ENCODE results near the gene ESRRB.

The ESRRB gene

DNA sequence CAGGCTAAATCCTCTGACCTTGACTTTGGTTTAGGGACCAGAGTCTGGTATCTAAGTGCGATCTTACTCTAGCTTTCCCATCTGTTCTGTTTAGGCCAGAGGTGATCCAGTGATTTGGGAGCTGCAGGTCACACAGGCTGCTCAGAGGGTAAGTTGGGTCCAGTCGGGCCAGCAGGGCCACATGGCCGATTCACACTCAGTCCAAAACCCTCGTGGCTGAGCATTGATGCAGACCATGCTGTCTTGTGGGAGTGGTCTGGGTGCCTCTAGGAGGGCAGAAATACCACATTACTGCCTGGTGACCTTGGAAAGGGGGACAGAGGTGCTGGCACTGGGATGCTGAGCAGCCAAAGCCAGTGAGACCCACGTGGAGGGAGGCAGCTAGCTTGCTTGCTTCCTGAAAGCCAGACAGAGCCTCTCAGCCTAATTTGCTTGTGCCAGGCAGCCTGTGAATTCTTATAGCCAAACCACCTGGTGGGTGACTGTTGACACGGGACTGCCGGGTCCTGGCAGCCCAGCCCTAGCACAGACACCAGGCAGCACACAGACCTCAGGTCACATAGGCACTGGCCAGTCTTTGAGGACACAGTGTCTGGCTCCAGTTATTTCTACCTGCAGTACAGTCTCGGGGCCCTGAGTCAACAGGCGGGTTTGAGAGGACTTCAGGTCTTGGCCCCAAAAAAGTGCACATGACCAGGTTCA, 31.7 kb downstream of the ESRRB start:
- no peak for DNase-seq (ENCODE audit: low read depth)

- no peak for DNase-seq (ENCODE audit: low read depth)
These were observed 32.9 kb downstream of the ESRRB start for GRCh38 chr14:76408877-76409276.

DNA sequence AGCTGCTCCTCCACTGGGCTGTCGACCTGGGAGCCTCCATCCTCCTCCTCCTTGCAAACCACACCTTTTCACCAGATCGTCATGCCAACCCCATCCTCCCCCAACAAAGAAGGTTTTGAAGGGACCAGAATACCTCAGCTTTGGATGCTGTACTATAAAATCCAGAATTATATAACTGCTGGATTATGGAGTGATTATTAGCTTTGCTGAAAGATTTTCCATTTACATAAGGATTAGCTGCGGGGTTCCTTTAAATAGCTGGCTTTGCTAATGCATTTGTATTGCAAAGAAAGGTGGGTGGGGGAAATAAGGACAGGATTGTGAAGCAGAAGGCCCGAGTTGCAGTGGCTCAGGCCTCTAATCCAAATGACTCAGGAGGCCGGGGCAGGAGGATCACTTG, 36.6 kb downstream of the ESRRB start:
- DNase-seq (ENCODE audit: low read depth): no peak

DNA sequence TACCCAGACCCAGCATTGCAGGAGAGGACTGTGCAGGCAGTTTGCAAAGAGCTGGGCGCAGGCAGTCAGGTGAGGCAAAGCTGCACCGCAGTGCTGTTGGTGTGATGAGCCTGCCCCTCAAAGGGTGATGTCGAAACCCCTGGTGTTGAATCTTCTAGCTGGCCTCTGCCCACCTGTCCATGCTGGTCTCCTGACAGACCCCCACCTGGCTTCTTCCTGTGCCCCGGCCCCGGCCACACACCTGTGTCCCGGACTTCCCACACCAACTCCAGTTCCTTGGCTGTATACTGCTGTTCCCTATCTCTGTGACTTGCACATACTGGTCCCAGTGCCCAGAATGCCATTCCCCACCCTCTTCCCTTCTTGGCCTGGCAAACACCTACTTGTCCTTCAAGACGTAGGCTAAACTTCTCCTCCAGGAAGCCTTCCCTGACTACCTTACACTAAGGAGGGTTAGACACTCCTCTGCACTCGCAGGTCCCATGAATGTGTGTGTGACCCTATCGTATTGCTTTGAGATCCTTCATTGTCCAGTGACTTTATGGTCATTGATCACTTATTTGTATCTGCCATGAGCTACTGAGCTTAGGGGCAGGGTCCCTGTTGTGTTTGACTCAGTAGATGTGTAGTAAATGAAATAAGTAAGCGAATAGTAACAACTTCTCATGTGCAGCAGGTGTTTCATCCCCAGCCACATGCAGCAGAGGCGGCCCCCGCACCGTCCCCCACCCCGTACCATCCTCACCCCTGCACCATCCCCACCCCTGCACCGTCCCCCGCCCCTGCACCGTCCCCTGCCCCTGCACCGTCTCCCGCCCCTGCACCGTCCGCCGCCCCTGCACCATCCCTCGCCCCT, 37.4 kb downstream of the ESRRB start:
- no peak for DNase-seq (ENCODE audit: low read depth)

DNA sequence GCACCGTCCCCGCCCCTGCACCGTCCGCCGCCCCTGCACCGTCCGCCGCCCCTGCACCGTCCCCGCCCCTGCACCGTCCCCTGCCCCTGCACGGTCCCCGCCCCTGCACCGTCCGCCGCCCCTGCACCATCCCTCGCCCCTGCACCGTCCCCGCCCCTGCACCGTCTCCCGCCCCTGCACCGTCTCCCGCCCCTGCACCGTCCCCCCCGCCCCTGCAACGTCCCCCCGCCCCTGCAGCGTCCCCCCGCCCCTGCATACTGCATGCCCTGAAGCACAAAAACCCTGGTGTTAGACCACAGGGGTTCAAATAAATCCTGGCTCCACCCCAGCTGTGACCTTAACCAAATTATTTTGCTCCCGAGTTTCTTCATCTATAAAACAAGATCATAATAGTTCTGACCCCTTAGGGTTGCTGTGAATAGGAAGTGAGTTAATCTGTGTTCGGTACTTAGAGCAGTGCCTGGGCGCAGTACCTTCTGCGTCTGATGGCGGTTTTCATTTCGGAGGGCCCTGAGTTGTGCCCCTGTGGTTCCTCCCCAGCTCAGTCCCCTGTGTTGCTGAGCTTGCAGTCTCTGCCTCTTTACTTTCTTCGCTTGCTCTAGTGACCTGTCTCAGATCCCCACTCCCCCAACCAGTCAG, 38.1 kb downstream of the ESRRB start:
- DNase-seq (ENCODE audit: low read depth): no peak

DNA sequence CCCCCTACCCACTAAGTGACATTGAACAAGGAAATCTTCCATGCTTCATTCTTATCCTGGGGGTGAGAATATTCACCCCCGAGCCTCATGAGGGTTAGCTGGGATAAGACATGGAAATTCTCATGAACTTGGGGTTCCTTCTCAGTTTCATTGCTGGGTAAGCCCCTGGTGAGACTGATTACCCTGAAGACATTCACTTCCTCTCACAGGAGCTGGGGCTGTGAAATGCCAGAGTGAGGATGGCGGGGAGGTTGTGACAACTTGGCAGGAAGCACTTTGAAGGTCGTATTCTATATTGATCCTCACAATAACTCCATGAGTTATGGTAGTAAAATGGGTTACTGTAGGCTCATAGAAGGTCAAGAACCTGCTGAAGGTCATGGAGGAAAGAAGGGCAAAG, 43.5 kb downstream of the ESRRB start:
- DNase-seq (ENCODE audit: low read depth): no peak

- DNase-seq (ENCODE audit: low read depth): no peak
These were observed 44.9 kb downstream of the ESRRB start for GRCh38 chr14:76420827-76421226.

GRCh38 chr14:76421662-76422061, 45.7 kb downstream of the ESRRB start:
- no peak for DNase-seq (ENCODE audit: low read depth)

DNA sequence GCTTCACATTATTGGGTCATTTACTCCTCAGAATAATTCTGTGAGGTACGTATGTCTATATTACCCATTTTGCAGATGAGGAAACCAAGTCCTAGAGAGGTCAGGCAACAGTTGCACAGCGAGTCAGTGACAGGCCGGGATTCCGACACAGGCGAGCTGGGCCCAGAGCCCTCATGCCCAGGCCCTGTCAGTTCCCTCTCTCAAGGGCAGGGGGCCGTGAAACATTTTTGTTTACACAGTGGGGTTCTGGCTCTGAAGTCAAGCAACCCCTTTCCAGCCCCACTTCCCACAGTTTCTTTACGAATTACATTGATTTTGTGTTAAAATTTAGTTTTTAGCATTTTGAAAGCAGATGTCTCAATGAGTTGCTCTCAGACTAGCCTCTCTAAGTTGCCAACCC, 46.7 kb downstream of the ESRRB start:
- DNase-seq (ENCODE audit: low read depth): no peak

DNA sequence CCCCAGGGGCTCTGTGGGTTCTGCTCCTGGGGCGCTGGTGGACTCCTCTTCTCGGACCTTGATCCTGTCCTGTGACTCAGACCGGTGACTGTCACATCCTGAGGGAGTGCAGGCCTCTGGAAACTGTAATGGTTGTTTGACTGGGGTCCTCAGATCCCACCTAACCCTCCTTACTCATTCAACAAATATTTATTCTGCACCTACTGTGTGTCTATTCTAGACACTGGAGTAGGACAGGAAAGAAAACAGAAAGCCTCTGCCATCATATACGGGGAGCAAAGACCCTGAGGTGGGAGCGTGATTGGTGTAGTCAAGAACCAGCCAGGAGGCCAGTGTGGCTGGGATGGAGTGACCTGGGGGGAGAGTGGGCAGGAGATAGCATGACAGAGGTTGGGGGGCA, 47.6 kb downstream of the ESRRB start:
- no peak for DNase-seq (ENCODE audit: low read depth)

GRCh38 chr14:76424359-76424758, 48.4 kb downstream of the ESRRB start:
- DNase-seq (ENCODE audit: low read depth): no peak

GRCh38 chr14:76426161-76426696, 50.3 kb downstream of the ESRRB start:
- DNase-seq (ENCODE audit: low read depth): no peak

DNA sequence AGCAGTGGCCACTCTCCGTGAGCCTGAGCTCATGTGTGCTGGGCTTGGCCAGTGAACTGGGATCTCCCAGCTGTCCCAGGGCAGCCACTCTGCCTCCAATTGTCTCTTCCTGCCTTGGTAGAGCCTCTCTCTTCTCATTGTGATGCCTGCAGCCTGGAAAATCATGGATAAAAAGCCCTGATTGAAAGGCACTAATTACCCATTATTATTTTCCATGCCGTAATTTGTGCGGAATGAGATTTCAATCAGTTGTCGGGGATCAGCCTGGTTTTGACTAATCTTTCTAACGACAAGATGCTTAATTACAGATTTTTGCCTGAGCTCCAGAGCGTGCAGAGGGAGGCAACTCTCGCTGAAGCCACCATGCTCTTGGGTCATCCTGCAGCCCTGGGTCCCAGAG, 52.7 kb downstream of the ESRRB start:
- no peak for DNase-seq (ENCODE audit: low read depth)

- DNase-seq (ENCODE audit: low read depth): no peak
These were observed 54.1 kb downstream of the ESRRB start for GRCh38 chr14:76430017-76430416.

GRCh38 chr14:76430475-76430980, 54.6 kb downstream of the ESRRB start:
- DNase-seq (ENCODE audit: low read depth): no peak

DNA sequence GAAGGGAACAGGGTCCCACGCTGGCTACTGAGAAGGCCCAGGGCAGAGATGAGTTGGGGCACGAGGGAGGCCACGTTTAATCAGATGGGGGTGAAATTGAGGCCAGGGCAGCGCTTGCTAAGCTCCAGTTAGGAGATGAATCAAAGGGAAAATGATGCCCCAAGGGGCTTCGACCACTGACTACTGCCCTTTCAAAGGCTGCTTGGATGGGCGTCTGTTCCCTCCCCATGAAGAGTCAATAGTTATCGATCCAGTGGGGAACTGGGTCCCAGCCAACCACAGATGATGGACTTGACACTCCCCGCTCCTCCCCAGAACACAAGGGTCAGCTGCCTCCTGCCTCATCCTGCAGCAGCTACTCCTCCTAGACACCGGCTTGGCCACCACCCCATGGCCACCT, 55.6 kb downstream of the ESRRB start:
- no peak for DNase-seq (ENCODE audit: low read depth)

DNA sequence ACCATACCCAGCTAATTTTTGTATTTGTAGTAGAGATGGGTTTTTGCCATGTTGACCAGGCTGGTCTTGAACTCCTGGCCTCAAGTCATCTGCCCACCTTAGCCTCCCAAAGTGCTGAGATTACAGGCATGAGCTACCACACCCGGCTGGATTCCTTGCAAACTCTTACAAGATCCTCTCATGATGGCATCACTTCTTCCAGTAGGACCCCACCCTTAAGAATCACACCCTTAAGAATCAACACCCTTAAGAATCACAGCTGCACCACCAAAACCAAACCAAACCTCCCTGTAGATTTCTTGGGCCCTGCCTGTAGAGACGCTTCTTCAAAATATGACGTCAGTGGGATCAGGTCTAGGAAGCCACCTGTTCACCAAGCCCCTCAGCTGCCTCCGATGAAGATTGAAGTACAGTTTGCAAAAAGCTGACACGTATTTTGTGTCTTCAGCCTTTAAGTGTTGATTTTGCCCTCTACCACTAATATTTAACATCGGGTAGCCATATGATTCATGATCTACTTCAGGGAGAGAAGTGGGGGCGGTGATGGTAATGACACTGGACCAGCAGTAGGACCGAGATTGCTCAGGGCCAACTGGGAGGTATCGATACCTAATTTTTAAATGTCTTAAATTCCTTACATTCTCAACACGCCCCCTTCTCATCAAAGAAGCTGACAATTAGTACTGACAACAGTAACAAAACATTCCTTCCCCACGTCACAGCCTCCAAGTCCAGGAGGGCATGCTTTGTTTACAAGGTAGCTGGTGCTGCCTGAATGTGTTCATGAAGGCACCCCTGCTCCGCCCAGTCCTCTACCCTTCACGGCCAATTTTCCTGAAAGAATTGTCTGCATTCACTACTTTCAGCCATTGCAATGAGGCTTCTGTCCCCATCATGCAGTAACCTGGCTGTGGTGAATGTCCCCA, 57.2 kb downstream of the ESRRB start:
- no peak for DNase-seq (ENCODE audit: low read depth)

- no peak for DNase-seq (ENCODE audit: low read depth)
These were observed 58.3 kb downstream of the ESRRB start for GRCh38 chr14:76434220-76434619.

DNA sequence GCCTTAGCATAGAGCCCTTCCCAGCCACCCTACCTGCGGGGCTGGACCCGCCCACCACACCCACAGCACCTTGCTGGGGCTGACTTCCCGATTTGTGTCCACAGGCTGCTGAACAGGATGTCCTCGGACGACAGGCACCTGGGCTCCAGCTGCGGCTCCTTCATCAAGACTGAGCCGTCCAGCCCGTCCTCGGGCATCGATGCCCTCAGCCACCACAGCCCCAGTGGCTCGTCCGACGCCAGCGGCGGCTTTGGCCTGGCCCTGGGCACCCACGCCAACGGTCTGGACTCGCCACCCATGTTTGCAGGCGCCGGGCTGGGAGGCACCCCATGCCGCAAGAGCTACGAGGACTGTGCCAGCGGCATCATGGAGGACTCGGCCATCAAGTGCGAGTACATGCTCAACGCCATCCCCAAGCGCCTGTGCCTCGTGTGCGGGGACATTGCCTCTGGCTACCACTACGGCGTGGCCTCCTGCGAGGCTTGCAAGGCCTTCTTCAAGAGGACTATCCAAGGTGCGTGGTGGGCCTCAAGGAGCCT, 63.4 kb downstream of the ESRRB start:
- DNase-seq (ENCODE audit: low read depth): no peak

- no peak for DNase-seq (ENCODE audit: low read depth)
These were observed 70.5 kb downstream of the ESRRB start for GRCh38 chr14:76446486-76446885.

- DNase-seq (ENCODE audit: low read depth): no peak
These were observed 71.0 kb downstream of the ESRRB start for GRCh38 chr14:76446921-76447320.

Data from activated T-helper 1 cell treated with Interleukin-2 at 50 U/mL for 16 hours (primary cell).